Bronchial epithelial cell (primary cell): ENCODE results near the gene SYNM. TPM values are rescaled to one million over a fixed set of nuclear protein-coding genes. Genes with fewer than 3 reads are reported as not detected.
A peak's percentile ranks its signal among the peaks of the same experiment; 100 is the strongest.

ENCODE experiments used
- DNase-seq: peaks from one replicate; pipeline ENCODE4 v3.0.0-alpha.2; 2010; ENCODE audit warnings: low read depth
- FAIRE-seq: peaks from 2 replicates; lab custom pipeline; 2011; peaks lifted over from hg19 to GRCh38; lab: Jason Lieb, UNC
- H3K27me3 ChIP-seq: 2 replicates; pipeline ENCODE4 v1.5.1; 2011; ENCODE audit warnings: low read length; ENCODE audit not compliant: control insufficient read depth, insufficient read depth
- H3K36me3 ChIP-seq: 2 replicates; pipeline ENCODE4 v1.5.1; 2011; ENCODE audit warnings: low read length; ENCODE audit not compliant: control insufficient read depth, insufficient read depth
- H3K4me3 ChIP-seq: 2 replicates; pipeline ENCODE4 v1.5.1; 2011; ENCODE audit warnings: mild to moderate bottlenecking, low read depth, low read length, control low read depth
- total RNA-seq: library from RNA; depleted of rRNA; stranded (reverse); fragments of >200 nt; gene quantifications from 2 replicates; pipeline ENCODE4 v1.2.1, GENCODE V29; 2014
- TF ChIP-seq, protein P1 (sequence below): IDR thresholded peaks from 2 replicates; pipeline ENCODE4 v1.5.1; 2011; ENCODE audit warnings: mild to moderate bottlenecking, moderate library complexity, low read length, control low read depth, inconsistent platforms; ENCODE audit not compliant: insufficient read depth, severe bottlenecking

Gene SYNM
- total RNA-seq, 1 donor from 2014 or later, result 0.26 TPM

GRCh38 chr15:99170476-99171065 is 65.7 kb downstream of the SYNM start:
- FAIRE-seq, result no peak
- DNase-seq, result no peak
- TF ChIP-seq, protein P1, sequence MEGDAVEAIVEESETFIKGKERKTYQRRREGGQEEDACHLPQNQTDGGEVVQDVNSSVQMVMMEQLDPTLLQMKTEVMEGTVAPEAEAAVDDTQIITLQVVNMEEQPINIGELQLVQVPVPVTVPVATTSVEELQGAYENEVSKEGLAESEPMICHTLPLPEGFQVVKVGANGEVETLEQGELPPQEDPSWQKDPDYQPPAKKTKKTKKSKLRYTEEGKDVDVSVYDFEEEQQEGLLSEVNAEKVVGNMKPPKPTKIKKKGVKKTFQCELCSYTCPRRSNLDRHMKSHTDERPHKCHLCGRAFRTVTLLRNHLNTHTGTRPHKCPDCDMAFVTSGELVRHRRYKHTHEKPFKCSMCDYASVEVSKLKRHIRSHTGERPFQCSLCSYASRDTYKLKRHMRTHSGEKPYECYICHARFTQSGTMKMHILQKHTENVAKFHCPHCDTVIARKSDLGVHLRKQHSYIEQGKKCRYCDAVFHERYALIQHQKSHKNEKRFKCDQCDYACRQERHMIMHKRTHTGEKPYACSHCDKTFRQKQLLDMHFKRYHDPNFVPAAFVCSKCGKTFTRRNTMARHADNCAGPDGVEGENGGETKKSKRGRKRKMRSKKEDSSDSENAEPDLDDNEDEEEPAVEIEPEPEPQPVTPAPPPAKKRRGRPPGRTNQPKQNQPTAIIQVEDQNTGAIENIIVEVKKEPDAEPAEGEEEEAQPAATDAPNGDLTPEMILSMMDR, result no peak
- no peaks in the 10 kb centered on the region for H3K27me3 ChIP-seq
- no peak overlapping the region for H3K4me3 ChIP-seq
- H3K36me3 ChIP-seq, result peaks cover 8% of the 10 kb centered on the region

DNA sequence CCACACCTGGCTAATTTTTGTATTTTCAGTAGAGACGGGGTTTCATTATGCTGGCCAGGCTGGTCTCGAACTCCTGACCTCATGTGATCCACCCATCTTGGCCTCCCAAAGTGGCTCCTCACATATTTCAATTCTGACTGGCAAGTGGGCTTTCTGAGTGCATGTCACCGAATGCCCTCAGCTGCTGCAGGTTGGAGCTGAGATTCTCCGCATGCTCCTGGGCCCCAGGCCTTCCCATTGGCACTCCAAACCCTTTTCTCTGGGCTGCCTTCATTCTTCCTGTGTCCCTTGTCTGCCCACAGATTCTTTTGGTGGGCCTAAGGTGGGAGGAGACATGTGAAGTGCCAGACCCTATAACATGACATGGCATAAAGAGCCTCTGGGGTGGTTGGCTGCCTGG is 67.3 kb downstream of the SYNM start:
- no peak for FAIRE-seq
- H3K36me3 ChIP-seq, result peaks cover 9% of the 10 kb centered on the region
- H3K27me3 ChIP-seq, result no peaks in the 10 kb centered on the region
- TF ChIP-seq, protein P1, result no peak
- no peak overlapping the region for H3K4me3 ChIP-seq
- no peak for DNase-seq

GRCh38 chr15:99172989-99173388 is 68.1 kb downstream of the SYNM start:
- Histone ChIP-seq H3K4me3 (no peak overlapping the region), H3K36me3 (peaks cover 7% of the 10 kb centered on the region), H3K27me3 (no peaks in the 10 kb centered on the region)
- FAIRE-seq (no peak), DNase-seq (no peak)
- TF ChIP-seq, protein P1, result no peak

DNA sequence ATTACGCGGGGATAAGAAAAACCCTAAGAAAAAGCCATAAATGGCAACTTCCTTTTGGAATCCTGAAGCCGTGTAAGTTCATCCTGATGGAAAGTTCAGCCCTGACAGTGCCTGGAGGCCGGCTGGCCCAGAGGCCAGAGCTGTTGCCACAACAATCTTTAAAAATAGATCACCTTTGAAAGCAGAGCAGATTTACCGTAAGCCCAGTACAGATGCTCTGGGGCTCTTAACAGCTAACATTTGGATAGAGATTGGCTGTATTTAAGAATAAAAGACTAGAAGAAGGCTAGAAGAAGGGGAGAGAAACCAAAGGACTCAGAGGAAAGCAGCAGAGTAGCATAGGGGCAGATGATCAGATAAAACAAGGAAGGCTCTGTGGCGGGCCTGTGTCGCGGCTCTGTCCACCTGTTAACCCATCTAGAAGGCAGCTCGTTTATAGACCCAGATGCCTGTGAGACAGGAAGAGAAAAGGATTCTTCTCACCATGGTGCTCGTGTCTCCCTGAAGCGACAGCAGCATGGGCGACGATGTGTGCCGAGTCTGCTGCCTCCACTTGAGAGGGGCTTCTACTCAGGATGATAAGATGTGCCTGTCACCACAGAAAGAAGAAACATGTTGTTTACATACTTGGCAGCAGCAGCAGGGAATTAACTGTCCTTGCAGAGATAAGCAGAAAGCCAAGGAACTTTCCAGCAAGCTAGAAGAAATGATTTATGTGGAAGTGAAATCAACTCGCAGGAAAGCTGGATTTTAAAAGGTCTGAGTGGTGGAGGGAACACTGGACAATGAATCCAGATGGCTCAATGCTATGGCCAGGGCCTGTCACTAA is 69.9 kb downstream of the SYNM start:
- peaks cover 7% of the 10 kb centered on the region for H3K36me3 ChIP-seq
- TF ChIP-seq, protein P1, result no peak
- DNase-seq, result no peak
- H3K27me3 ChIP-seq, result no peaks in the 10 kb centered on the region
- H3K4me3 ChIP-seq, result no peak overlapping the region
- peak; percentile 40 for FAIRE-seq

- H3K27me3 ChIP-seq, result no peaks in the 10 kb centered on the region
- DNase-seq (peak; percentile 9), FAIRE-seq (no peak)
- H3K36me3 ChIP-seq, result peaks cover 6% of the 10 kb centered on the region
- no peak overlapping the region for H3K4me3 ChIP-seq
- TF ChIP-seq, protein P1, result no peak
Measured at GRCh38 chr15:99176757-99177156, 71.9 kb downstream of the SYNM start.
